Loucy (cell line): ENCODE measurements around the gene ARHGAP45.

Experiments used
- H2AFZ ChIP-seq: fragments of 200-600 bp; sonication (generic); 2 replicates; pipeline ENCODE4 v1.6.0; 2016; ENCODE audit warnings: antibody characterized with exemption, mild to moderate bottlenecking, low read length, moderate library complexity
- H3F3A ChIP-seq: fragments of 200-600 bp; 2 replicates; pipeline ENCODE4 v1.6.0; 2016; ENCODE audit warnings: antibody characterized with exemption, low read depth, mild to moderate bottlenecking
- H3K27me3 ChIP-seq: fragments of 200-600 bp; sonication (generic); 2 replicates; pipeline ENCODE4 v1.6.1; 2014; ENCODE audit warnings: low read length, mild to moderate bottlenecking; ENCODE audit not compliant: insufficient read depth, poor library complexity, severe bottlenecking
- H3K36me3 ChIP-seq: fragments of 200-600 bp; sonication (generic); 2 replicates; pipeline ENCODE4 v1.6.1; 2016; ENCODE audit warnings: low read length; ENCODE audit not compliant: insufficient read depth
- H3K4me1 ChIP-seq: fragments of 200-600 bp; sonication (generic); 2 replicates; pipeline ENCODE4 v1.5.1; 2014; ENCODE audit warnings: low read length, mild to moderate bottlenecking; ENCODE audit not compliant: insufficient read depth, poor library complexity, severe bottlenecking
- H3K4me2 ChIP-seq: fragments of 200-600 bp; sonication (generic); 2 replicates; pipeline ENCODE4 v1.6.0; 2014; ENCODE audit warnings: antibody characterized with exemption, low read length, low read depth, mild to moderate bottlenecking; ENCODE audit not compliant: poor library complexity, severe bottlenecking
- H3K4me3 ChIP-seq: fragments of 200-600 bp; sonication (generic); 2 replicates; pipeline ENCODE4 v1.5.1; 2014; ENCODE audit warnings: low read length, mild to moderate bottlenecking, mixed read lengths; ENCODE audit not compliant: poor library complexity, severe bottlenecking
- H3K79me2 ChIP-seq: fragments of 200-600 bp; sonication (generic); 2 replicates; pipeline ENCODE4 v1.6.1; 2014; ENCODE audit warnings: low read length; ENCODE audit not compliant: insufficient read depth
- H3K9ac ChIP-seq: fragments of 200-600 bp; sonication (generic); 2 replicates; pipeline ENCODE4 v1.6.0; 2014; ENCODE audit warnings: mild to moderate bottlenecking, low read depth, low read length, moderate library complexity; ENCODE audit not compliant: poor library complexity, severe bottlenecking
- H3K9me2 ChIP-seq: fragments of 200-600 bp; sonication (generic); replicated peaks from 2 replicates; pipeline ENCODE4 v1.6.1; 2016; ENCODE audit warnings: low read depth, low read length, mixed read lengths
- H3K9me3 ChIP-seq: fragments of 200-600 bp; sonication (generic); 2 replicates; pipeline ENCODE4 v1.6.1; 2014; ENCODE audit warnings: mild to moderate bottlenecking, antibody characterized with exemption, low read length, low read depth; ENCODE audit not compliant: insufficient read depth
- H4K20me1 ChIP-seq: fragments of 200-600 bp; sonication (generic); 2 replicates; pipeline ENCODE4 v1.6.0; 2014; ENCODE audit warnings: antibody characterized with exemption, low read length, mild to moderate bottlenecking; ENCODE audit not compliant: insufficient read depth, poor library complexity, severe bottlenecking
- EZH2phosphoT487 ChIP-seq: fragments of 200-600 bp; IDR thresholded peaks from 2 replicates; pipeline ENCODE4 v1.6.1; 2018; ENCODE audit warnings: antibody characterized with exemption, mild to moderate bottlenecking, moderate library complexity, borderline replicate concordance
- TF ChIP-seq, protein P1 (sequence below): fragments of 200-600 bp; sonication (generic); conservative IDR thresholded peaks from 2 replicates; pipeline ENCODE4 v1.5.1; 2014; ENCODE audit warnings: mild to moderate bottlenecking, antibody characterized with exemption, low read length

Gene ARHGAP45

GRCh38 chr19:1068009-1069001 lies 1.3 kb downstream of the ARHGAP45 start:
- no peak for TF ChIP-seq EZH2phosphoT487
- TF ChIP-seq, protein P1, sequence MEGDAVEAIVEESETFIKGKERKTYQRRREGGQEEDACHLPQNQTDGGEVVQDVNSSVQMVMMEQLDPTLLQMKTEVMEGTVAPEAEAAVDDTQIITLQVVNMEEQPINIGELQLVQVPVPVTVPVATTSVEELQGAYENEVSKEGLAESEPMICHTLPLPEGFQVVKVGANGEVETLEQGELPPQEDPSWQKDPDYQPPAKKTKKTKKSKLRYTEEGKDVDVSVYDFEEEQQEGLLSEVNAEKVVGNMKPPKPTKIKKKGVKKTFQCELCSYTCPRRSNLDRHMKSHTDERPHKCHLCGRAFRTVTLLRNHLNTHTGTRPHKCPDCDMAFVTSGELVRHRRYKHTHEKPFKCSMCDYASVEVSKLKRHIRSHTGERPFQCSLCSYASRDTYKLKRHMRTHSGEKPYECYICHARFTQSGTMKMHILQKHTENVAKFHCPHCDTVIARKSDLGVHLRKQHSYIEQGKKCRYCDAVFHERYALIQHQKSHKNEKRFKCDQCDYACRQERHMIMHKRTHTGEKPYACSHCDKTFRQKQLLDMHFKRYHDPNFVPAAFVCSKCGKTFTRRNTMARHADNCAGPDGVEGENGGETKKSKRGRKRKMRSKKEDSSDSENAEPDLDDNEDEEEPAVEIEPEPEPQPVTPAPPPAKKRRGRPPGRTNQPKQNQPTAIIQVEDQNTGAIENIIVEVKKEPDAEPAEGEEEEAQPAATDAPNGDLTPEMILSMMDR, result no peak
- Histone ChIP-seq H3K4me3 (peak overlapping the region; percentile 84), H3K9me3 (no peaks in the 10 kb centered on the region), H3K36me3 (no peaks in the 10 kb centered on the region; the same call in 1 of the 2 replicates), H3F3A (no peaks in the 10 kb centered on the region), H3K79me2 (peaks cover 44% of the 10 kb centered on the region; the same call in 1 of the 2 replicates), H3K27me3 (no peaks in the 10 kb centered on the region), H3K4me1 (peaks cover 23% of the 10 kb centered on the region), H3K4me2 (peak overlapping the region; percentile 86), H3K9me2 (no peaks in the 10 kb centered on the region), H4K20me1 (peaks cover 3% of the 10 kb centered on the region), H3K9ac (peak overlapping the region; percentile 80), H2AFZ (no peak overlapping the region; the same call in 1 of the 2 replicates)

DNA sequence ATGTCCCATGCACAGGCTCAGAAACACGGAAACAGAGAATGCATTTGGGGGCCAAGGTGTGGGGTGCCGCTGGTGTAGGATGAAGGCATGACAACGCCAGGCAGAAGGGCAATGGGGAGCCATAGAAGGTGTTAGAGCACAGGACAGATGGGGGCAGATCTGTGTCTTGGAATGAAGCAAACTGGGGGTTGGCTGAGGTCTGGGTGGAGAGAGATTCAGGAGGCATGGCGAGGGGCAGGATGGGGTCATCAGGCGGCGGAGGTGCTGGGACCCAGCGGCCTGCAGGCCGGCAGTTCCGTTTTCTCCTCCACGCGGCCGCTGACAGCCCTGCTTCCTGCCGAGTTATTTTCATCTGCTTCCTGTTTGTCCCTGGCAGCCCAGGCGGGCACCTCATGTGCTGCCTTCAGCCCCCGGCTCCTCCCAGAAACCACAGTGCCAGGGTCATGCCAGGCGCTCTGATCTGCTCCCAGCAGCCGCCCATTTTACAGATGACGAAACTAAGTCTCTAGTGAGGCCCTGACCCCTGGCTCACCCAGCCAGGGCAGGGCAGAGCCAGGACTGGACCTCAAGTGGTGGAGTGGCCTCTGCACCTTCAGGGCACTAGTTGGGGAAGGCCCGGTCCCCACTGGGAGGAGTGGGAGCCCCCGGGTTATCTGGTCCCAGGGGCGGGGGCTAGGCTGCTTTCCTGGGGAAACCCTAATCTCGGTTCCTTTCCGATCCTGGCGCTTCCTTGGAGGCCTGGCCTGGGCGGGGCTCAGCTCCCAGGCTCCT lies 2.2 kb downstream of the ARHGAP45 start:
- Histone ChIP-seq H3K9ac (peak overlapping the region; percentile 80), H2AFZ (no peak overlapping the region), H3K4me2 (peak overlapping the region; percentile 86), H3K4me1 (peaks cover 27% of the 10 kb centered on the region), H3K36me3 (no peaks in the 10 kb centered on the region; the same call in 1 of the 2 replicates), H3K27me3 (no peaks in the 10 kb centered on the region), H3K79me2 (peaks cover 44% of the 10 kb centered on the region; the same call in 1 of the 2 replicates), H3K4me3 (peak overlapping the region; percentile 84), H3F3A (no peaks in the 10 kb centered on the region), H3K9me2 (no peaks in the 10 kb centered on the region), H3K9me3 (no peaks in the 10 kb centered on the region), H4K20me1 (peaks cover 8% of the 10 kb centered on the region)
- TF ChIP-seq, protein P1, result no peak
- no peak for TF ChIP-seq EZH2phosphoT487

DNA sequence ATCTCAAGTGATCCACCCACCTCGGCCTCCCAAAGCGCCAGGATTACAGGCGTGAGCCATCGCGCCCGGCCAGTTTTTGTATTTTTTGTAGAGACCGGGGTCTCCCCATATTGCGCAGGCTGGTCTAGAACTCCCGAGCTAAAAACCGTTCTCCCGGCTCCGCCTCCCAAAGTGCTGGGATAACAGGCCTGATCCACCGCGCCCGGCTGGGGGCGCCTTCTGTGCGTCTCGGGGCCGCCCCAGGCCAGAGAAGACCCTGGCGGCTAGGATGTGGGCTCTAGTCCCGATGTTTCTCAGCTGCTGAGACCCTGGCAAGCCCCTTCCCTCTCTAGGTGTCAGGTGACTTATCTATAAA lies 3.6 kb downstream of the ARHGAP45 start:
- Histone ChIP-seq H3K4me3 (no peak overlapping the region), H3K79me2 (peaks cover 44% of the 10 kb centered on the region; the same call in 1 of the 2 replicates), H3K27me3 (no peaks in the 10 kb centered on the region), H3K36me3 (no peaks in the 10 kb centered on the region; the same call in 1 of the 2 replicates), H3K9me3 (no peaks in the 10 kb centered on the region), H2AFZ (no peak overlapping the region), H3F3A (peaks cover 1% of the 10 kb centered on the region; the same call in 1 of the 2 replicates), H3K4me1 (peaks cover 37% of the 10 kb centered on the region), H3K4me2 (no peak overlapping the region), H4K20me1 (peaks cover 8% of the 10 kb centered on the region), H3K9ac (no peak overlapping the region), H3K9me2 (no peaks in the 10 kb centered on the region)
- TF ChIP-seq, protein P1, result no peak
- no peak for TF ChIP-seq EZH2phosphoT487
